WI38 (cell line): ENCODE data around the gene FITM1.

Source experiments
- H3K4me3 ChIP-seq: 2 replicates; pipeline ENCODE4 v1.5.1; 2011; ENCODE audit warnings: low read depth, mild to moderate bottlenecking, control low read depth, low read length
- TF ChIP-seq, protein P1 (sequence below): IDR thresholded peaks from 2 replicates; pipeline ENCODE4 v1.5.1; 2012; ENCODE audit warnings: low read depth, mild to moderate bottlenecking, control low read depth, low read length

The FITM1 gene

DNA sequence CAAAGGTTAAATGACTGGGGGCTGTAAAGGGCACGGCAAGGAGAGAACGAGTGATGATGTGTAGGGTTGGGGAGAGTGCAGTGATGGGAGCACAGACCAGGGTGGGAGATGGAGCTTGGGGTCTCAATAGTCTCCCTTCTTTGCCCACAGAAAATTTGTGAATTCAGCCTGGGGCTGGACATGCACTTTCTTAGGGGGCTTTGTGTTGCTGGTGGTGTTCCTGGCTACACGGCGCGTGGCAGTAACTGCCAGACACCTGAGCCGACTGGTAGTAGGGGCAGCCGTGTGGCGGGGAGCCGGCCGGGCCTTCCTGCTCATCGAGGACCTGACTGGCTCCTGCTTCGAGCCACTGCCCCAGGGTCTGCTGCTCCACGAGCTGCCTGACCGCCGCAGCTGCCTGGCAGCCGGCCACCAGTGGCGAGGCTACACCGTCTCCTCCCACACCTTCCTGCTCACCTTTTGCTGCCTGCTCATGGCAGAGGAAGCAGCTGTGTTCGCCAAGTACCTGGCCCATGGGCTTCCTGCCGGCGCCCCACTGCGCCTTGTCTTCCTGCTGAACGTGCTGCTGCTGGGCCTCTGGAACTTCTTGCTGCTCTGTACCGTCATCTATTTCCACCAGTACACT lies 1.7 kb downstream of the FITM1 start:
- H3K4me3 ChIP-seq: no peak overlapping the region
- TF ChIP-seq, protein P1, sequence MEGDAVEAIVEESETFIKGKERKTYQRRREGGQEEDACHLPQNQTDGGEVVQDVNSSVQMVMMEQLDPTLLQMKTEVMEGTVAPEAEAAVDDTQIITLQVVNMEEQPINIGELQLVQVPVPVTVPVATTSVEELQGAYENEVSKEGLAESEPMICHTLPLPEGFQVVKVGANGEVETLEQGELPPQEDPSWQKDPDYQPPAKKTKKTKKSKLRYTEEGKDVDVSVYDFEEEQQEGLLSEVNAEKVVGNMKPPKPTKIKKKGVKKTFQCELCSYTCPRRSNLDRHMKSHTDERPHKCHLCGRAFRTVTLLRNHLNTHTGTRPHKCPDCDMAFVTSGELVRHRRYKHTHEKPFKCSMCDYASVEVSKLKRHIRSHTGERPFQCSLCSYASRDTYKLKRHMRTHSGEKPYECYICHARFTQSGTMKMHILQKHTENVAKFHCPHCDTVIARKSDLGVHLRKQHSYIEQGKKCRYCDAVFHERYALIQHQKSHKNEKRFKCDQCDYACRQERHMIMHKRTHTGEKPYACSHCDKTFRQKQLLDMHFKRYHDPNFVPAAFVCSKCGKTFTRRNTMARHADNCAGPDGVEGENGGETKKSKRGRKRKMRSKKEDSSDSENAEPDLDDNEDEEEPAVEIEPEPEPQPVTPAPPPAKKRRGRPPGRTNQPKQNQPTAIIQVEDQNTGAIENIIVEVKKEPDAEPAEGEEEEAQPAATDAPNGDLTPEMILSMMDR: no peak

DNA sequence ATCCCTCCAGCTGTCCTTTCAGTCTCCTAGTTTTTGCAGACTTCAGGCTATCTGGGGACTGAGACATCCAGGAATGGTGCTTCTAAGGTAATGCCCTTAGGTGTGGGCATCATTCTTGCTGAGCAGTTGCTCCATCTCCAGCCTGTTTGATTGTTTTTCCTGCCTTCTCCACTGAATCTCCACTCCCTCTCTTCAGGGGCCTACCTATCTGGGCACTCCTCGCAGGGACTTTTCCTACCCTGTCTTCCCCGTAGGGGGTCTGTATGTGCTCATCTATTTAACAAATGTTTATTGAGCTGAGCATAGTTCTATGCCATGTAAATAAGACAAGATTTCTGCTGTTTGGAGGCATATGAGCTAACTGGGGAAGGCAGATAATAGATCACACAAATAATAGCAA lies 2.5 kb downstream of the FITM1 start:
- no peak overlapping the region for H3K4me3 ChIP-seq
- TF ChIP-seq, protein P1: no peak

DNA sequence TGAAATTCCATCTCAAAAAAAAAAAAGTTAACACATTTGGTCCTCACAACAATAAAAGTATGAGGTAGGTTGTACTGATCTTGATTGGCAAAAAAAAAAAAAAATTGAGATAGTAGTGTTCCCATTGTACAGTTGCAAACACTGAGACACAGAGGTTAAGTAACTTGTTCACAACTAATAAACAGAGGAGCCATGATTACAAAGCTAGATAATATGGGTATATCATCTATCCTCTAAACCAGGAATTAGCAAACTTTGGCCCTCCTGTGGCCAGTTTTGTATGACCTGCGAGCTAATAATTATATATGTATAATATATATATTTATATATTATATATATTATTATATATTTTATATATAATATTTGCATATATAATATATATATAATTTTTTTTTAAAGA lies 3.3 kb downstream of the FITM1 start:
- no peak overlapping the region for H3K4me3 ChIP-seq
- TF ChIP-seq, protein P1: no peak

DNA sequence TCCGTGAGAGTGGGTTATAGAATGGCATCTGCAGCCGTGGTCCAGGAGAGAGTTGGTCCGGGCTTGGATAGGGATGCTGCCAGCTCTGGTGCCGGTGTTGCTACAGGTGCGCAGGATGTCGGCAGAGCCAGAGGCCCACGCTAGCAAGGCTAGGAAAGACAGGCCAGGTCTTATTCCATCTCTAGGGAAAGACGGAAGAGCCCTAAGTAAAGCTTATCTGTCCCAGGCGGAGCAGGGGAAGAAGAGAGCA lies 5.0 kb downstream of the FITM1 start:
- TF ChIP-seq, protein P1: no peak
- peak overlapping the region; percentile 89 for H3K4me3 ChIP-seq

DNA sequence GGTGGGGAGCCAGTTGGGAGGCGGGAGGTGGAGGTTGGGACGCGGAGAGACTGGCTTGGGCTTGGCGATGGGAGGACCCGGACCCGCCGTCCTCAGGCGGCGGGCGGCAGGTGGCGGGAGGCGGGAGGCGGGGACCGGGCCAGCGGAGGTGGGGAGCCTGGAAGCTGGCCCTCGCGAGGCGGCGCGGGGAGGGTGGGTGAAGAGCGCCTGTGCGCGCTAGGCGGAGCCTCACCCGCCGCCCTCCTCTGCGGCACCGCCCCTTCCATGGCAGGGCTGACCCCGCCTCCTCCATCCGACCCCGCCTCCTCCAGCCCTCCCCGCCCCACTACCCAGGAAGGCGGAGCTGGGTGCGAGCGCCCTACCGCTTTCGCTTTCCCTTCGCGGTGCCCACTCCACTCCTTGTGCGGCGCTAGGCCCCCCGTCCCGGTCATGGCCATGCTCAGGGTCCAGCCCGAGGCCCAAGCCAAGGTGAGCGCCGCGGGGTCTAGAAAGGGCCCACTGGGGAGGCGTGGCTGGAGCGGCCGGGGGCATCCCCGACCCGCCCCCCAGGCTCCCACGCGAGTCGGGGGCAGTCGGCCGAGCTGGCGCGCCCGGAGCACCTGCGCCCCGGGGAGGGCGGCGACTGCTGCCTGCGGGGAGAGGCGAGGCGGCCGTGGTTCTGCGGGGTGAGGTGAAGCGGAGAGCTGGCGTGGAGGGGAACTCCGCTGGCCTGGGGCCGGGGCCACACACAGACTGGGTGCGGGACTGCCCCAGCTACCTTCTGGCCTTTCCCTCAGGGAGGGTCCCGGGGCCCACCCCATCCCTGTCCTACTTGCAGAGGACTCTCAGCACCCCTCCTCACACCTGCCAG lies 5.6 kb downstream of the FITM1 start, which contains the start of gene PSME1:
PSME1 (plus strand) TSS at position 361 of the 850 bp plus-strand sequence; CDS start at position 430, 69 bp downstream.
- TF ChIP-seq, protein P1: no peak
- peak within 1 kb of the TSS; percentile 89 for H3K4me3 ChIP-seq

DNA sequence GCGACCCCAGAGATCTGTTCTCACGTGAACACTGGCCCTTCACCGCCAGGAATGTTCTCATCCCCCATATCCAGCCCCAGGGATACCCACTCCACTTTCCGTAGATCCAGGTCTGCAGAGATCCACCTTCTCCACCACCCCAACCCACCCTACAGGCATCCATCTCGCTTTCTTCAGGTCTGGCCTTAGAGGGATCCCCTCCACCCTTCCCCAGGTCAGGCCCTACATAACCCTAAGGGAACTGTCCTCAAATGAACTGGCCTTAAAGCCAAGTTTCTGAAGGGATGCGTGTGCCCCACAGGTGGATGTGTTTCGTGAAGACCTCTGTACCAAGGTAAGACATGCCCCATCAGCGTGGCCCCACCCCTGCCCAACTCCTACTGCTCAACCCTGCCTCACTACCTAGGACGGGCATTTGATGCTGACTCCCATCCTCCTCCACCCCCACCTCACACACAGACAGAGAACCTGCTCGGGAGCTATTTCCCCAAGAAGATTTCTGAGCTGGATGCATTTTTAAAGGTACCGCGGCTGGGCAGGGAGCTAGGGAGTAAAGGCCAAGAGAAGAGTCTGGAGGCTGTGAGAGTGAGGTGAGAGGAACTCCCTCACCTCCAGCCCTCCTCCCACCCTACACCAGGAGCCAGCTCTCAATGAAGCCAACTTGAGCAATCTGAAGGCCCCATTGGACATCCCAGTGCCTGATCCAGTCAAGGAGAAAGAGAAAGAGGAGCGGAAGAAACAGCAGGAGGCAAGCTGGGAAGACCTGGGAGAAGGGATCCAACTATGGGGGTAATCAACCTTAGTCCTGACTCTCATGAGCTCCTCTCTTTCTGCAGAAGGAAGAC lies 6.4 kb downstream of the FITM1 start:
- peak overlapping the region; percentile 89 for H3K4me3 ChIP-seq
- TF ChIP-seq, protein P1: no peak
